GM12878 (cell line): ENCODE data around the gene GRIK4.

Source experiments
- EZH2 ChIP-seq: IDR thresholded peaks from 2 replicates; pipeline ENCODE4 v1.6.1; 2012; ENCODE audit warnings: low read depth, mild to moderate bottlenecking, control low read depth, inconsistent platforms, low read length, borderline replicate concordance; ENCODE audit not compliant: control insufficient read depth
- GABPA ChIP-seq: IDR thresholded peaks from 2 replicates; pipeline ENCODE4 v1.6.1; 2014; ENCODE audit warnings: antibody characterized with exemption, low read depth, mild to moderate bottlenecking, inconsistent platforms
- SIN3A ChIP-seq: IDR thresholded peaks from 2 replicates; pipeline ENCODE4 v1.6.1; 2012; ENCODE audit warnings: low read depth, low read length, improper control_type of control experiment

DNA sequence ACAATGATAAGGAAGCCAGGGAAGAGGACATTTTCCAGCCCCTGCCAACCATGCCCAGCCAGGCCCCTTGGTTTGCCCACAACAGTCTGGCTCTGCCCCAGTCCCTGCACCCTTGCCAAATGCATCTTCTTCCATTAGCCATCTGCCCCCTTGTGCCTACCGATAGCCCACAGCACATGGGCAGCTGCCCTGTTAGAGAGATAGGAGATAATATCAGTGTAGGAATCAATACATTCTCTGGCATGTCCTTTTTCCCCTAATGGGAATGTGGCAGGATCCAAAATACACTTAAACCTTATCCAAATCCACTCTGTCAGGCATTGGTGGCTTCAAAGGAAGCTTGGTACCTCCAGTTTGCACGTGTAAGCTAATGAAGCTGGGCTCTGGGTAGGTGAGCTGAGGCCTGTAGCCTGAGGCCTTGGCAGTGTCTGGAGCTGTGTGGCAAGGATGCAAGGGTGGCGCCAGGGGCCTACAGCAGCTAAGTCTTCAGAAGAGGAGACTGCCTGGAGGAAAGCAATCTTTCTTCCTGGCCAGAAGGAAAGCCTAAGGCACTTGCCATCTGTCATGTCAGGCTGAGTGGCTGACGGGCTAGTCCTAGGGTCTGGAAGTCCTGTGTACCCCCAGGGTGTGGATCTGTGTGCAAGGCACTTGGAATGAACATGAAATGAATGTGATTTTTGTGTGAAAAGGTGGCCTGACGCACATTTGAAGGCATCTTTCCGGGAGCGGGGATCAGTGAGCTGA is 348.2 kb downstream of the GRIK4 start:
- TF ChIP-seq EZH2 (no peak), GABPA (no peak), SIN3A (no peak)
